ENCODE data around the gene PPP3R2. TPM values are rescaled to one million over a fixed set of nuclear protein-coding genes. Genes with fewer than 3 reads are reported as not detected.

Gene PPP3R2
- total and polyA plus RNA-seq, 2 donors (not counting 3 experiments of a cell fraction or from before 2014, with no cell fraction given): not detected

- H3K79me2 ChIP-seq (ENCODE audit: control insufficient read depth, insufficient read depth, low read length): no peaks in the 10 kb centered on the region
- intact Hi-C loops (cut with micrococcal nuclease): no loop called here
- H3K27me3 ChIP-seq (ENCODE audit: control insufficient read depth in 2 of 2, insufficient read depth in 2 of 2, low read length in 2 of 2): no peaks in the 10 kb centered on the region
- no peaks in the 10 kb centered on the region for H3K9me1 ChIP-seq (replicated peaks; ENCODE audit: control insufficient read depth, extremely low read depth, insufficient read depth, low read length)
- CTCF ChIA-PET: no interaction called here
- no peaks in the 10 kb centered on the region for H3K36me3 ChIP-seq (ENCODE audit: control insufficient read depth in 2 of 2, extremely low read depth in 1 of 2, insufficient read depth in 2 of 2, low read length in 2 of 2)
- no peak for TF ChIP-seq POLR2A (IDR thresholded peaks at IDR 0.05; ENCODE audit: low read depth, low read length)
- no peak for TF ChIP-seq MYC (IDR thresholded peaks at IDR 0.05; ENCODE audit: low read depth, low read length)
- TF ChIP-seq GATA2 (IDR thresholded peaks at IDR 0.05; ENCODE audit: insufficient read depth, insufficient read length, low read depth, low read length): no peak
- no peak for TF ChIP-seq EZH2 (IDR thresholded peaks at IDR 0.05; ENCODE audit: borderline replicate concordance, low read depth, low read length, severe bottlenecking)
- H3K9me3 ChIP-seq (replicated peaks; ENCODE audit: control insufficient read depth, insufficient read depth, low read length): no peaks in the 10 kb centered on the region
- no peak overlapping the region for H3K4me2 ChIP-seq (ENCODE audit: insufficient read depth, low read length)
- H2AFZ ChIP-seq (ENCODE audit: low read depth, low read length): no peak overlapping the region
- no peak overlapping the region for H3K4me3 ChIP-seq (replicated peaks in 1 of 3; ENCODE audit: insufficient read depth in 1 of 3, low read depth in 1 of 3, low read length in 3 of 3)
- no TSS peak for BruUV-seq (replicated peaks)
- no peaks in the 10 kb centered on the region for H4K20me1 ChIP-seq (replicated peaks; ENCODE audit: control insufficient read depth, extremely low read depth, insufficient read depth, low read length)
- no peak for DNase-seq (ENCODE audit: low read depth, low spot score)
- no peak for FAIRE-seq
- H3K9ac ChIP-seq (replicated peaks; ENCODE audit: extremely low read depth, insufficient read depth, low read length): no peak overlapping the region
- POLR2A ChIA-PET: no interaction called here
- no peaks in the 10 kb centered on the region for H3K4me1 ChIP-seq (ENCODE audit: control insufficient read depth, extremely low read depth, insufficient read depth, low read length)
- dilution Hi-C loops (cut with MboI; ENCODE audit: extremely low pct_ligation_motif_present, low sequenced_read_pairs): no loop called here
- H3K27ac ChIP-seq (ENCODE audit: insufficient read depth, low read depth, low read length): no peak overlapping the region
Measured at GRCh38 chr9:101639311-101639710, 44.5 kb upstream of the PPP3R2 start.

GRCh38 chr9:101636247-101636646 is 41.5 kb upstream of the PPP3R2 start:
- ChIA-PET POLR2A (no interaction called here), CTCF (no interaction called here)
- intact Hi-C loops (cut with micrococcal nuclease) (no loop called here), dilution Hi-C loops (cut with MboI; ENCODE audit: extremely low pct_ligation_motif_present, low sequenced_read_pairs) (no loop called here)
- DNase-seq (ENCODE audit: low read depth, low spot score): no peak
- H4K20me1 ChIP-seq (replicated peaks; ENCODE audit: control insufficient read depth, extremely low read depth, insufficient read depth, low read length): no peaks in the 10 kb centered on the region
- H3K36me3 ChIP-seq (ENCODE audit: control insufficient read depth in 2 of 2, extremely low read depth in 1 of 2, insufficient read depth in 2 of 2, low read length in 2 of 2): no peaks in the 10 kb centered on the region
- no peaks in the 10 kb centered on the region for H3K4me1 ChIP-seq (ENCODE audit: control insufficient read depth, extremely low read depth, insufficient read depth, low read length)
- H3K79me2 ChIP-seq (ENCODE audit: control insufficient read depth, insufficient read depth, low read length): no peaks in the 10 kb centered on the region
- H3K27ac ChIP-seq (ENCODE audit: insufficient read depth, low read depth, low read length): no peak overlapping the region
- no peak overlapping the region for H2AFZ ChIP-seq (ENCODE audit: low read depth, low read length)
- H3K4me2 ChIP-seq (ENCODE audit: insufficient read depth, low read length): no peak overlapping the region
- no peak overlapping the region for H3K9ac ChIP-seq (replicated peaks; ENCODE audit: extremely low read depth, insufficient read depth, low read length)
- TF ChIP-seq MAX (IDR thresholded peaks at IDR 0.05; ENCODE audit: insufficient read depth, insufficient read length) (no peak), GATA2 (IDR thresholded peaks at IDR 0.05; ENCODE audit: insufficient read depth, insufficient read length, low read depth, low read length) (no peak), MYC (IDR thresholded peaks at IDR 0.05; ENCODE audit: low read depth, low read length) (no peak), EZH2 (IDR thresholded peaks at IDR 0.05; ENCODE audit: borderline replicate concordance, low read depth, low read length, severe bottlenecking) (no peak), POLR2AphosphoS5 (IDR thresholded peaks at IDR 0.05; ENCODE audit: insufficient read depth, low read depth, low read length) (no peak), JUN (IDR thresholded peaks at IDR 0.05; ENCODE audit: borderline replicate concordance, insufficient read depth, insufficient read length, low read depth) (no peak), FOS (IDR thresholded peaks at IDR 0.05; ENCODE audit: borderline replicate concordance, insufficient read depth, low read length) (no peak), CTCF (IDR thresholded peaks at IDR 0.05; ENCODE audit: extremely low read depth in 1 of 2, insufficient read depth in 1 of 2, low read depth in 1 of 2, low read length in 2 of 2) (no peak), POLR2A (IDR thresholded peaks at IDR 0.05; ENCODE audit: low read depth, low read length) (no peak)
- no peaks in the 10 kb centered on the region for H3K9me1 ChIP-seq (replicated peaks; ENCODE audit: control insufficient read depth, extremely low read depth, insufficient read depth, low read length)
- BruUV-seq (replicated peaks): no TSS peak
- no peak overlapping the region for H3K4me3 ChIP-seq (replicated peaks in 1 of 3; ENCODE audit: insufficient read depth in 1 of 3, low read depth in 1 of 3, low read length in 3 of 3)
- H3K9me3 ChIP-seq (replicated peaks; ENCODE audit: control insufficient read depth, insufficient read depth, low read length): no peaks in the 10 kb centered on the region
- no peak for FAIRE-seq
- no peaks in the 10 kb centered on the region for H3K27me3 ChIP-seq (ENCODE audit: control insufficient read depth in 2 of 2, insufficient read depth in 2 of 2, low read length in 2 of 2)
